Tibial nerve (tissue), 4 donors: ENCODE data around the gene GRIA1. TPM values are rescaled to one million over a fixed set of nuclear protein-coding genes. Genes with fewer than 3 reads are reported as not detected.

Experiments
- DNase-seq, 2 donors: peaks; one replicate each; pipeline ENCODE4 v3.0.0-alpha.2; 2019; ENCODE audit warnings: low spot score in 2 of 2
- H3K27ac ChIP-seq, 4 donors: fragments of 200-600 bp; sonication (generic) in 3 of 4; one replicate each; pipeline ENCODE4 v1.5.1; 2017 to 2019; ENCODE audit warnings: mild to moderate bottlenecking in 1 of 4
- H3K27me3 ChIP-seq, 2 donors: fragments of 200-600 bp; sonication (generic) in 1 of 2; one replicate each; pipeline versions ENCODE4 v1.5.1 to v1.6.0; 2017 to 2019
- H3K36me3 ChIP-seq, 3 donors: fragments of 200-600 bp; sonication (generic); one replicate each; pipeline ENCODE4 v1.5.1; 2018 to 2019
- H3K4me1 ChIP-seq, 4 donors: fragments of 200-600 bp; sonication (generic) in 3 of 4; one replicate each; pipeline ENCODE4 v1.5.1; 2017 to 2019
- H3K4me3 ChIP-seq, 4 donors: fragments of 200-600 bp; sonication (generic) in 3 of 4; one replicate each; pipeline ENCODE4 v1.5.1; 2017 to 2019; ENCODE audit warnings: mild to moderate bottlenecking in 1 of 4, moderate library complexity in 1 of 4
- H3K9me3 ChIP-seq, 4 donors: fragments of 200-600 bp; sonication (generic) in 3 of 4; one replicate each; pipeline ENCODE4 v1.5.1; 2017 to 2019
- EP300 ChIP-seq, 2 donors: sonication (generic); formaldehyde crosslinking; IDR thresholded peaks; one replicate each; pipeline ENCODE4 v1.6.1; 2017; ENCODE audit warnings: antibody characterized with exemption in 2 of 2, mild to moderate bottlenecking in 1 of 2
- POLR2A ChIP-seq, 2 donors: fragments of 450-650 bp; IDR thresholded peaks; one replicate each; pipeline ENCODE4 v1.6.1; 2017; ENCODE audit warnings: antibody characterized with exemption in 2 of 2, mild to moderate bottlenecking in 2 of 2, moderate library complexity in 2 of 2
- WGBS, 2 donors: methylation state at CpG; one replicate each; pipeline ENCODE4 v1.1.5; 2018; 5-methylcytosine and 5-hydroxymethylcytosine counted together
- total RNA-seq, 4 donors: library from RNA; depleted of rRNA; stranded (reverse); fragments of >200 nt; gene quantifications; one replicate each; pipeline ENCODE4 v1.1.0, GENCODE V29; 2016
- TF ChIP-seq, protein P1 (sequence below), 5 experiments: fragments of 200-600 bp in 3 of 5; fragments of 450-650 bp in 2 of 5; sonication (generic) in 3 of 5; IDR thresholded peaks; one replicate each; pipeline ENCODE4 v1.5.1; 2016 to 2019; ENCODE audit warnings: antibody characterized with exemption in 5 of 5, mild to moderate bottlenecking in 3 of 5, moderate library complexity in 2 of 5

Gene GRIA1
- total RNA-seq, 4 donors from 2014 or later, result 1.2 to 2.1 (median 1.5) TPM

DNA sequence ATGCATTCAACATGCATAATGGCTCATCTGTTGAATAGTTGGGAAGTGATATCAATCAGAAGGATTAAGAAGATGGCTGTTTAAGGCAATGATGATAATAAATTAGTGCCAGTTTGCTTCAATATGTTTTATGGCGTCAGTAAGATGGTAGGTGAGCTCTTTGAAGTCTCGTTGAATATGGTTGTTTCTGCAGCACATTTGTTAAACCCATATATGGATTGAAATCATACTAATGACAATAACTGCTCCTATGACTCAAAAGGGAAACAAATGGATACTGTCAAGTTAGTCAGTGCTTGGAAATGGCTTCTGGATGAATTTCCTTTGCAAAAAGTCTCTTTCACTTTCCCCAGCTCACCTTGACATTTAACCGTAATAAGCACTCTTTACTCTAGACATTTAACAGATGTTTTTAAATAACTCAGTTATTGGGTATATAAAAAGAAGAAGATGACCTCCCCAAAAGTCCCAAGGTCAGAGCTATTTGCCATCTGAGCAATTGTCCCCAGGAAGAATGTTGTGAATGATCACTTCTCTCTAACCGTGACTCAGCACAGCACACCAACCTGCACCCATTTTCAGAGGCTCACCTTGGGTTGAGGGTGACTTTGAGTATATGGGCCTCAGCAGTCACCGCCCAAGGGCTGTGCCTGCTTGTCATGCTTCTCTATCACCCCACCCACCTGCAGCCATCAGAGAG, 133.4 kb downstream of the GRIA1 start:
- Histone ChIP-seq H3K4me3 (no peak overlapping the region), H3K4me1 (peaks cover 0 to 10% (median 4%) of the 10 kb centered on the region in 4 donors), H3K27me3 (no peaks in the 10 kb centered on the region), H3K9me3 (no peaks in the 10 kb centered on the region), H3K27ac (no peak overlapping the region), H3K36me3 (no peaks in the 10 kb centered on the region)
- 81 to 82% methylated on average over 5 of the region's 5 CpGs for WGBS, 2 donors
- TF ChIP-seq EP300 (IDR thresholded peaks at IDR 0.05) (no peak), POLR2A (IDR thresholded peaks at IDR 0.05) (no peak)
- TF ChIP-seq, protein P1, sequence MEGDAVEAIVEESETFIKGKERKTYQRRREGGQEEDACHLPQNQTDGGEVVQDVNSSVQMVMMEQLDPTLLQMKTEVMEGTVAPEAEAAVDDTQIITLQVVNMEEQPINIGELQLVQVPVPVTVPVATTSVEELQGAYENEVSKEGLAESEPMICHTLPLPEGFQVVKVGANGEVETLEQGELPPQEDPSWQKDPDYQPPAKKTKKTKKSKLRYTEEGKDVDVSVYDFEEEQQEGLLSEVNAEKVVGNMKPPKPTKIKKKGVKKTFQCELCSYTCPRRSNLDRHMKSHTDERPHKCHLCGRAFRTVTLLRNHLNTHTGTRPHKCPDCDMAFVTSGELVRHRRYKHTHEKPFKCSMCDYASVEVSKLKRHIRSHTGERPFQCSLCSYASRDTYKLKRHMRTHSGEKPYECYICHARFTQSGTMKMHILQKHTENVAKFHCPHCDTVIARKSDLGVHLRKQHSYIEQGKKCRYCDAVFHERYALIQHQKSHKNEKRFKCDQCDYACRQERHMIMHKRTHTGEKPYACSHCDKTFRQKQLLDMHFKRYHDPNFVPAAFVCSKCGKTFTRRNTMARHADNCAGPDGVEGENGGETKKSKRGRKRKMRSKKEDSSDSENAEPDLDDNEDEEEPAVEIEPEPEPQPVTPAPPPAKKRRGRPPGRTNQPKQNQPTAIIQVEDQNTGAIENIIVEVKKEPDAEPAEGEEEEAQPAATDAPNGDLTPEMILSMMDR (IDR thresholded peaks at IDR 0.05), result no peak
- no peak for DNase-seq

DNA sequence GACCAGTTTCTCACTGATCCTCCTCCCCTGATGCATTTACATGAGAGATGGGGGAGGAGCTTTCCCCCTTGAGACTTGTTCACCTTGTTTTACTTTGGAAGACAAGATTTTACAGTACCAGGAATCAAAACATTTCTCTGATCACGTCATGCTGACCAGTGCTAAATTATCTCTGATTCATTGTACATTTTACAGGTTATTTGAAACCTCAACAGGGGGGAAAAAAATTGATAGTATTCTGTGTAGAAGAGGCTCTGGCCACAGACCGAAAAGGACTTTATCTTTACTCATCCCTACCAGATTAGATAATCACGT, 133.9 kb downstream of the GRIA1 start:
- Histone ChIP-seq H3K36me3 (no peaks in the 10 kb centered on the region), H3K9me3 (no peaks in the 10 kb centered on the region), H3K4me3 (no peak overlapping the region), H3K27ac (no peak overlapping the region), H3K27me3 (no peaks in the 10 kb centered on the region), H3K4me1 (peaks cover 0 to 15% (median 4%) of the 10 kb centered on the region in 4 donors)
- no peak for DNase-seq
- TF ChIP-seq, protein P1 (IDR thresholded peaks at IDR 0.05), result no peak
- no peak for TF ChIP-seq POLR2A (IDR thresholded peaks at IDR 0.05)
- TF ChIP-seq EP300 (IDR thresholded peaks at IDR 0.05), result no peak
- WGBS, 2 donors, result 84 to 85% methylated on average over 3 of the region's 3 CpGs

DNA sequence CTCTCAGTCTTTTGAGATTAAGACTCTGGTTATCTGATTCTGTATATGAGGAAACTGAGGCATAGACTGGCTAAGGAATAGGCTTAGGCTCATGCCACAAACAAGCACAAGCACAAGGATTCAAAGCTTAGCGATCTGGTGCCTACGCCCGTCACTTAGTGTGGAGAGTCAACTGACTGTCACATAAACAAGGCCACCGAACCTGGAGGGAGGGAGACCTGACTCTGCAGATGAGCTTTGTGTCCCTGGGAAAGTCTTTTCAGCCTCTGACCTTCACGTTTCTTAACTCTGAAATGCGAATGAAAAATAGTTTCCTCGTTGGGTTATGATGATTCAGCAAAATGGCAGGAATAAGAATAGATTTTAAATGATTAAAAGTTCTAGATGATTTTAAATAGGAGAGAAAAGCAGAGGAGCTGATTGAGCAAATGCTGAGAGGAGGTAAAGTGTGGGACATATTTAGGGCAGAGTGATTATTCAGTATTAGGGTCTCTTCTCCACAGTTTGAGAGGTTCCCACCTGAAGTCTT, 135.4 kb downstream of the GRIA1 start:
- H3K27me3 ChIP-seq, result no peaks in the 10 kb centered on the region
- no peak overlapping the region for H3K4me3 ChIP-seq
- TF ChIP-seq, protein P1 (IDR thresholded peaks at IDR 0.05), result no peak
- no peak for TF ChIP-seq POLR2A (IDR thresholded peaks at IDR 0.05)
- TF ChIP-seq EP300 (IDR thresholded peaks at IDR 0.05), result no peak
- no peaks in the 10 kb centered on the region for H3K36me3 ChIP-seq
- no peak for DNase-seq
- peaks cover 0 to 26% (median 4%) of the 10 kb centered on the region in 4 donors for H3K4me1 ChIP-seq
- no peak overlapping the region for H3K27ac ChIP-seq
- H3K9me3 ChIP-seq, result no peaks in the 10 kb centered on the region
- WGBS, 2 donors, result 75 to 77% methylated on average over 7 of the region's 7 CpGs

DNA sequence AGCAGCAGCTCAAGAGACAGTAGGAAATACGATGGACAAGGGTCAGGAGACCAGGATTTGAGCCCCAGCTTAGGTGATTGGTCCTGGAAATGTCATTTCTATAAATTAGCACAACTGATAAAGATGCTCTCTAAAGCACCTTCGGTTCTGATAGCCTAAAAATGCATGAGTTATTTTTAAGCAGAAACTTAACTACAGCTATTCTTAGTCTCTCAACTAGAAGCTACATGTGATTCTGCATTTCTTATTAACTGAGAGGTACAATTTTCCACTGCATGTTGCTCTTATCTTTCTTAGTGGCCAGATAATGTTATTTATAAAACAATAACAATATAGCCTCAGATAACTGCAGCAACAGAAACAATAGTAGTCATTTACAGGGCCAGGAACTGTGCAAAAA, 136.4 kb downstream of the GRIA1 start:
- no peak overlapping the region for H3K4me3 ChIP-seq
- peaks cover 0 to 26% (median 4%) of the 10 kb centered on the region in 4 donors for H3K4me1 ChIP-seq
- no peaks in the 10 kb centered on the region for H3K27me3 ChIP-seq
- no peaks in the 10 kb centered on the region for H3K36me3 ChIP-seq
- TF ChIP-seq, protein P1 (IDR thresholded peaks at IDR 0.05), result no peak
- TF ChIP-seq EP300 (IDR thresholded peaks at IDR 0.05), result no peak
- TF ChIP-seq POLR2A (IDR thresholded peaks at IDR 0.05), result no peak
- WGBS, 2 donors, result 85% methylated on average over 2 of the region's 2 CpGs
- no peak overlapping the region for H3K27ac ChIP-seq
- no peaks in the 10 kb centered on the region for H3K9me3 ChIP-seq
- DNase-seq, result no peak

DNA sequence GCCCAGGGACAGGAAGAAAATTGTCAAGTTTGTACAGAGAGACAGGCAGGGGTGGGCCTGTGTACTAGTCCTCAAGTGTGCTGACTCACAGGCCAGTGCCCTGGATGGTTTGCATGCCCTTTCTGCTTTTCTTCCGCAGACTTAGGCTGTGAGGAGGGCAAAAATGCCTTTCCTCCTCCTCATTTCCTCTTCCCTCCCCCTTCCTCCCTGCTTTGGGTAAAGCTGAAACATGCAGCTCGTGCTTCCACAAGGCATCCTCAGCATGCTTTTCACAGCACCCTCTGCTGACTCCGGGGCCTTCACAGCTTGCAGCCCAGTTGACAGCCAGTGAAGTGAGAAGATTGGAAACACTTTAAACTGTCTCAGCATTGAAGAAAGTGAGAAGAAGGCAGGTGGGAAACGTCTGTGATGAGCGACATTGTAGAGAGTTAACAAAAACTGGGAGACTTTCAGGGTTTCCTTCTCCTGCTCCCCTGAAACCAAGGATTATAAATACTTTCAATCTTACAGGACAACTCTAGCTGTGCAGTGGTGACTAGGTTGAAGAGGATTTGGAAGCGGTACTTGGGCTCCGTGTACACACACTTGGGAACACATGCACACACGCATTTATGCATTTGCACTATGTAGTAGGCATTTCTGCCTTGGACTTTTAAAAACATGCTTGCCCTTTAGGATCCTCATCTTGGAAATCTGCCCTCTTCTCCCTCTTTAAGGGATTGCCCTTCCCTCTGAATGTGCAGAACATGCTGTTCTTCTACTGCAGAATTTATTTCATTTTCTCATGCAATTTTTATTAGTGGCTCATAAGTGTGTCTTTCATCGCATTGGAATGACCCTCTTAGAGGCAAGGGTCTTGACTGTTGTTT, 138.8 kb downstream of the GRIA1 start:
- TF ChIP-seq POLR2A (IDR thresholded peaks at IDR 0.05) (no peak), EP300 (IDR thresholded peaks at IDR 0.05) (peak in 1 of 2 donors; percentile 36)
- Histone ChIP-seq H3K27ac (peak overlapping the region in 2 of 4 donors; percentile 26 to 73), H3K9me3 (no peaks in the 10 kb centered on the region), H3K4me3 (no peak overlapping the region), H3K36me3 (no peaks in the 10 kb centered on the region), H3K4me1 (peaks cover 0 to 26% (median 4%) of the 10 kb centered on the region in 4 donors), H3K27me3 (no peaks in the 10 kb centered on the region)
- WGBS, 2 donors, result 38 to 51% methylated on average over 9 of the region's 9 CpGs
- DNase-seq, result peak in 1 of 2 donors; percentile 20
